Esophagus muscularis mucosa (tissue), 3 donors: ENCODE measurements around the gene YAF2.

Source experiments
- CTCF ChIP-seq, 3 experiments: fragments of 200-600 bp in 2 of 3; fragments of 450-650 bp in 1 of 3; sonication (generic) in 2 of 3; IDR thresholded peaks; one replicate each; pipeline ENCODE4 v1.5.1; 2017 to 2019; ENCODE audit warnings: antibody characterized with exemption in 3 of 3, mild to moderate bottlenecking in 2 of 3, moderate library complexity in 1 of 3
- POLR2A ChIP-seq: fragments of 450-650 bp; IDR thresholded peaks from one replicate; pipeline ENCODE4 v1.6.1; 2017; ENCODE audit warnings: antibody characterized with exemption, moderate library complexity, mild to moderate bottlenecking, low read depth
- POLR2AphosphoS5 ChIP-seq, 2 donors: sonication (generic); formaldehyde crosslinking; IDR thresholded peaks; one replicate each; pipeline ENCODE4 v1.6.1; 2017; ENCODE audit warnings: antibody characterized with exemption in 2 of 2

GRCh38 chr12:42262271-42262670, 24.2 kb upstream of the YAF2 start:
- no peak for TF ChIP-seq CTCF (IDR thresholded peaks at IDR 0.05)
- no peak for TF ChIP-seq POLR2AphosphoS5 (IDR thresholded peaks at IDR 0.05)
- no peak for TF ChIP-seq POLR2A
